Panc1 (cell line): Measurements from ENCODE around the gene MAPK8.

Experiments
- CTCF ChIP-seq: fragments of 450-650 bp; IDR thresholded peaks from 2 replicates; pipeline ENCODE4 v1.5.1; 2017; ENCODE audit warnings: mild to moderate bottlenecking
- POLR2AphosphoS5 ChIP-seq: IDR thresholded peaks from 2 replicates; pipeline ENCODE4 v1.6.1; 2012; ENCODE audit warnings: mild to moderate bottlenecking, low read depth, low read length, moderate library complexity
- REST ChIP-seq, 2 experiments: IDR thresholded peaks; 2 replicates each; pipeline ENCODE4 v1.6.1; 2011 to 2012; ENCODE audit warnings: low read depth in 2 of 2, control low read depth in 1 of 2, low read length in 1 of 2, mild to moderate bottlenecking in 1 of 2, moderate library complexity in 1 of 2; ENCODE audit not compliant: insufficient read depth in 1 of 2
- TCF7L2 ChIP-seq: IDR thresholded peaks from 2 replicates; pipeline ENCODE4 v1.6.1; 2011; ENCODE audit warnings: mild to moderate bottlenecking, low read depth, low read length, inconsistent platforms

- TF ChIP-seq CTCF (no peak), POLR2AphosphoS5 (no peak), REST (IDR thresholded peaks at IDR 0.05; ENCODE audit: insufficient read depth in 1 of 2, low read depth in 2 of 2, low read length in 1 of 2) (no peak), TCF7L2 (no peak)
These were observed 72.2 kb downstream of the MAPK8 start for GRCh38 chr10:48378675-48379074.
